ENCODE results near the gene POU2AF1.

DNA sequence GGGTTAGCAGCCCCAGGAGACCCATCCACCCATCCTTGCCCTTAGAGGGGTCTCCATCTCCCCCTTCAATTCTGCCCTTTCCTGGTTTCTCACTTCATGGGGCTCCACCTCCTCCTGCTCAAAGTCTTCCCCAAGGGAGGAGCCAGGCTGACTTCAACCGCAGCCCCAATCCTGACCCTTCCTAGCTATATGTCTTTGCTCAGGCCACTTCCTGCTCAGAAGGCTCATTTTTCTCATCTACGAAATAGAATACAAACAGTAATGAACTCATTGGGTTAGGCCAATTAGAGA is 24.5 kb downstream of the POU2AF1 start:
- TF ChIP-seq, protein P1, sequence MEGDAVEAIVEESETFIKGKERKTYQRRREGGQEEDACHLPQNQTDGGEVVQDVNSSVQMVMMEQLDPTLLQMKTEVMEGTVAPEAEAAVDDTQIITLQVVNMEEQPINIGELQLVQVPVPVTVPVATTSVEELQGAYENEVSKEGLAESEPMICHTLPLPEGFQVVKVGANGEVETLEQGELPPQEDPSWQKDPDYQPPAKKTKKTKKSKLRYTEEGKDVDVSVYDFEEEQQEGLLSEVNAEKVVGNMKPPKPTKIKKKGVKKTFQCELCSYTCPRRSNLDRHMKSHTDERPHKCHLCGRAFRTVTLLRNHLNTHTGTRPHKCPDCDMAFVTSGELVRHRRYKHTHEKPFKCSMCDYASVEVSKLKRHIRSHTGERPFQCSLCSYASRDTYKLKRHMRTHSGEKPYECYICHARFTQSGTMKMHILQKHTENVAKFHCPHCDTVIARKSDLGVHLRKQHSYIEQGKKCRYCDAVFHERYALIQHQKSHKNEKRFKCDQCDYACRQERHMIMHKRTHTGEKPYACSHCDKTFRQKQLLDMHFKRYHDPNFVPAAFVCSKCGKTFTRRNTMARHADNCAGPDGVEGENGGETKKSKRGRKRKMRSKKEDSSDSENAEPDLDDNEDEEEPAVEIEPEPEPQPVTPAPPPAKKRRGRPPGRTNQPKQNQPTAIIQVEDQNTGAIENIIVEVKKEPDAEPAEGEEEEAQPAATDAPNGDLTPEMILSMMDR (conservative IDR thresholded peaks at IDR 0.05 in 1 of 2, IDR thresholded peaks at IDR 0.05 in 1 of 2; ENCODE audit: low read depth in 1 of 2, low read length in 2 of 2): no peak
- TF ChIP-seq EZH2 (IDR thresholded peaks at IDR 0.05; ENCODE audit: low read length, missing control alignments): no peak
